Activated T-helper 1 cell treated with anti-CD3 and anti-CD28 coated beads, Interleukin-12 subunit alpha, Interleukin-12 subunit beta, Interleukin-2, Interleukin-4 antibody, amounts not matched to agents 30 ng/mL and 10 ng/mL and 1 ng/mL, durations not matched to agents 14 hours and 24 hours and 36 hours (primary cell): ENCODE results near the gene ZNF800. TPM values are rescaled to one million over a fixed set of nuclear protein-coding genes. Genes with fewer than 3 reads are reported as not detected.
"Not testable (repeated sequence)": the region's sequence is repeated elsewhere in the genome, so short reads cannot be mapped to it uniquely, and the experiment has no call there.

ENCODE experiments used
- DNase-seq: peaks from one replicate; pipeline ENCODE4 v3.0.0; 2021; ENCODE audit warnings: low spot score
- H3K27ac Mint-ChIP-seq: one replicate; pipeline ENCODE4 v1.8.0; 2021; ENCODE audit warnings: mild to moderate bottlenecking, mixed read lengths
- H3K27me3 Mint-ChIP-seq: one replicate; pipeline ENCODE4 v1.8.0; 2022; ENCODE audit warnings: mild to moderate bottlenecking, moderate library complexity, mixed read lengths; ENCODE audit not compliant: insufficient read depth
- H3K36me3 Mint-ChIP-seq: one replicate; pipeline ENCODE4 v1.8.0; 2021; ENCODE audit warnings: low read depth, mixed read lengths
- H3K4me1 Mint-ChIP-seq: one replicate; pipeline ENCODE4 v1.8.0; 2021; ENCODE audit warnings: low read depth, mixed read lengths
- H3K4me3 Mint-ChIP-seq: one replicate; pipeline ENCODE4 v1.8.0; 2021; ENCODE audit warnings: mild to moderate bottlenecking, moderate library complexity, mixed read lengths
- H3K9me3 Mint-ChIP-seq: one replicate; pipeline ENCODE4 v1.8.0; 2021; ENCODE audit warnings: mixed read lengths
- intact Hi-C: fragments of 100-400 bp; cut with micrococcal nuclease; formaldehyde crosslinking; loops from one replicate; pipeline ENCODE4 v1.15.1; 2024
- total RNA-seq: library from RNA; stranded (reverse); gene quantifications from 2 replicates; pipeline ENCODE4 v1.2.3, GENCODE V29; 2022

Gene ZNF800, protein sequence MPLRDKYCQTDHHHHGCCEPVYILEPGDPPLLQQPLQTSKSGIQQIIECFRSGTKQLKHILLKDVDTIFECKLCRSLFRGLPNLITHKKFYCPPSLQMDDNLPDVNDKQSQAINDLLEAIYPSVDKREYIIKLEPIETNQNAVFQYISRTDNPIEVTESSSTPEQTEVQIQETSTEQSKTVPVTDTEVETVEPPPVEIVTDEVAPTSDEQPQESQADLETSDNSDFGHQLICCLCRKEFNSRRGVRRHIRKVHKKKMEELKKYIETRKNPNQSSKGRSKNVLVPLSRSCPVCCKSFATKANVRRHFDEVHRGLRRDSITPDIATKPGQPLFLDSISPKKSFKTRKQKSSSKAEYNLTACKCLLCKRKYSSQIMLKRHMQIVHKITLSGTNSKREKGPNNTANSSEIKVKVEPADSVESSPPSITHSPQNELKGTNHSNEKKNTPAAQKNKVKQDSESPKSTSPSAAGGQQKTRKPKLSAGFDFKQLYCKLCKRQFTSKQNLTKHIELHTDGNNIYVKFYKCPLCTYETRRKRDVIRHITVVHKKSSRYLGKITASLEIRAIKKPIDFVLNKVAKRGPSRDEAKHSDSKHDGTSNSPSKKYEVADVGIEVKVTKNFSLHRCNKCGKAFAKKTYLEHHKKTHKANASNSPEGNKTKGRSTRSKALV
- total RNA-seq, result 39.1 and 44.2 TPM in 2 replicates

DNA sequence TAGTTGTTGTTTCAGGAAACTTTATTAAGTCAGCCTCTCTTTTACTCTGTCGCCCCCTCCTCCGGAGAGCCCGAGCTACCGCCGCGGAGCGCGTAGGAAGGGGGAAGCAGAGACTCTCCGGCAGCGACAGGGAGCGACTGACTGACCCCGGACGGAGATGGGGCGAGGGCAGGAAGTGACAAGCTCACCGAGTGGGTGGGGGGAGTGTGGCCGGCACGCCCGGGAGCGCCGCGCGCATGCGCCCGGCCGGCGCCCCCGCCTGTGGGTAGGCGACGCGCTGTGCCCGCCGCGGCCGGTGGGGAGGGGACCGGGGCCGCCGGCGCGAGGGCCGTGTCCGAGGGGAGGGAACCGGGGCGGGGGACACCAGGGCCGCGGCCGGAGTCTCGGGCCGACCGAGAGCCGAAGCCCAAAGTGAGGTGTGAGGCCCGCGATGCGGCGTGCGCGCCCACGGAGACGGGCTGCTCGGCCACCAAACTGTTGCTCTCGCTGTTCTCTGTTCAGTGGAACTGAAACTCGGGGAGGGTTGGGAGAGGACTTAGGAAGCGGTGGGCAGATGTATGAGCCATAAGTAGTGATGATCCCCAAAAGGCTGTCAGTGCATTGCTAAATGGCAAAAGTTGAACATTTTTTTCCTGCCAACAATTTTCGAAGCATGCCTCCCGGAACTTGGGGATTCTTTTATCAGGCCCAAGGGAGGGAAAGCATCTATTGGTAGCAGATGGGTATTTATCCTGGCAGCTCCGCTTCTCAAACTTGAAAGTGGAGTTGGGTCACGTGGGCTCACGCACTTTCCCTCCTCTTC is at the start of gene ZNF800:
TSS of gene ZNF800 (minus strand) at position 143 of the 802 bp plus-strand sequence. CDS start 1,151 bp downstream, outside the sequence.
- Mint-ChIP-seq H3K27me3 (peaks cover 6% of the 10 kb centered on the region), H3K36me3 (peaks cover 33% of the 10 kb centered on the region), H3K9me3 (no peaks in the 10 kb centered on the region), H3K4me1 (peaks cover 60% of the 10 kb centered on the region), H3K27ac (peak within 1 kb of the TSS; percentile 97), H3K4me3 (peak within 1 kb of the TSS; percentile 95)
- intact Hi-C loops, result loop anchor here (1.0 to 5.0 kb wide), 10 partner anchors 12 to 1065 kb away; partner anchors contain the start of genes ARF5, GRM8, HILPDA and IMPDH1
- peak; percentile 86 for DNase-seq

- intact Hi-C loops, result no loop called here
- Mint-ChIP-seq H3K36me3 (no peaks in the 10 kb centered on the region), H3K9me3 (no peaks in the 10 kb centered on the region), H3K27ac (no peak overlapping the region), H3K27me3 (peaks cover 35% of the 10 kb centered on the region), H3K4me1 (no peaks in the 10 kb centered on the region), H3K4me3 (no peak overlapping the region)
- no peak for DNase-seq
Measured at GRCh38 chr7:127440206-127440605, 47.7 kb upstream of the ZNF800 start.

DNA sequence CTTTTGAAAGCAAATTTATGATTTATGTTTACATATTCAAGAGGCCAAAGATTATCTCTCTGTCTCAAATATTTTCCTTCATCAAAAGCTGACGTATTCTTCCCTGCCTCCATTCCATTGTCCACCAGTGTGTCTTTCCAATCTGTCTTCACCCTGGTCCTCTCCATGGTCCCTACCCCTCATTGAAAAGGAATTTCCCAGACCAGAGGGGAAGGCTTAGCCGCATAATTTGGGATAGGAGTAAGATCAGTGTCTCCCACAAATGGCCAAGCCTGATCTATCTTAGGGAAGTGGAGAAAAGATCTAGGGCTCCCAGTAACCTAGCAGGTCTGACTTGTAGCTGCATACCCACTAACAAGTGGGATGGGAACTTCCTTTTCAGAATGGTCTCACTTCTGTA is 46.3 kb upstream of the ZNF800 start:
- intact Hi-C loops, result no loop called here
- no peak overlapping the region for H3K4me3 Mint-ChIP-seq
- peaks cover 29% of the 10 kb centered on the region for H3K27me3 Mint-ChIP-seq
- no peaks in the 10 kb centered on the region for H3K9me3 Mint-ChIP-seq
- H3K27ac Mint-ChIP-seq, result no peak overlapping the region
- no peaks in the 10 kb centered on the region for H3K4me1 Mint-ChIP-seq
- no peaks in the 10 kb centered on the region for H3K36me3 Mint-ChIP-seq
- DNase-seq, result no peak

DNA sequence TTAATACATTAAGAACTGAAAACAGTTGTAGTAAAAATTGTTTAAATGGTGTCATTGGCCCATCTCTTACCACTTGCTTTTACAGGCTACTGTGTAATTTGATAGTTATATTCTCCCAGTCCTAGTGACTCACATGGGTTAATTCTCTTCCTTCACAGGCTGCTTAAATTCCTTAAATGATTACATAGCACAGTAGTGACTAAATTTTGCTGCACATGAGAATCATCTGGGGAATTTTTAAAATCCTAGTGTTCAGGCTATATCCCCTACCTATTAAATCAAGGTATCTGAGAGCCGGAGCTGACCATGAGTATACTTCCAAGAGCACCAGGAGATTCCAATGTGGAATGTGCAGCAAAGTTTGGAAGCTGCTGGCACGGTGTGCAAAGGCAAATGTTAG is 45.3 kb upstream of the ZNF800 start:
- Mint-ChIP-seq H3K27ac (no peak overlapping the region), H3K4me1 (no peaks in the 10 kb centered on the region), H3K27me3 (peaks cover 26% of the 10 kb centered on the region), H3K36me3 (no peaks in the 10 kb centered on the region), H3K4me3 (no peak overlapping the region), H3K9me3 (no peaks in the 10 kb centered on the region)
- no peak for DNase-seq
- intact Hi-C loops, result no loop called here

DNA sequence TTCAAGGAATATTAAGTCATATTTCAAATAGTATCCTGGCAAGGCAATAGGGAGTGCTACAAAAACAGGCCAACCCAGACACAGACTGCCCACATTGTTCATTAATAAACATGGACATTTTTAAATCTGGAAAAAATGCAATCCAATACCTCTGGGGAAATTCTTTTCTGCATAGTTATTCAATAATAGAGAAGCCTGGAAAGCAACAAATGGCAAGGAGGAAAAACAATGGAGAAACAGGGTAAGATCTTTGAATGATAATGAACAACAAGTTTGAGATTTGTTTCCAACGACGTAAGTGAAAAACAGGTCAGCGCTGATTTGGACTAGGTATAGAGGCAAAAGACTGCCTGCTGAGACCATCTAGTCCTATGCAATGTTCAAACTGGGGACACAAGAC is 44.7 kb upstream of the ZNF800 start:
- intact Hi-C loops, result no loop called here
- Mint-ChIP-seq H3K36me3 (no peaks in the 10 kb centered on the region), H3K4me1 (no peaks in the 10 kb centered on the region), H3K4me3 (no peak overlapping the region), H3K27me3 (peaks cover 24% of the 10 kb centered on the region), H3K9me3 (no peaks in the 10 kb centered on the region), H3K27ac (no peak overlapping the region)
- no peak for DNase-seq

DNA sequence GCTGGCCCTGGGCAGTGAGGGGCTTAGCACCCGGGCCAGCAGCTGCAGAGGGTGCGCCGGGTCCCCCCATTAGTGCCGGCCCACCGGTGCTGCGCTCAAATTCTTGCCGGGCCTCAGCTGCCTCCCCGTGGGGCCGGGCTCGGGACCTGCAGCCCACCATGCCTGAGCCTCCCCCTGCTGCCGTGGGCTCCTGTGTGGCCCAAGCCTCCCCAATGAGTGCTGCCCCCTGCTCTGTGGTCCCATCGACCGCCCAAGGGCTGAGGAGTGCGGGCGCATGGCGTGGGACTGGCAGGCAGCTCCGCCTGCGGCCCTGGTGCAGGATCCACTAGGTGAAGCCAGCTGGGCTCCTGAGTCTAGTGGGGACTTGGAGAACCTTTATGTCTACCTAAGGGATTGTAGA is 36.8 kb upstream of the ZNF800 start:
- H3K4me3 Mint-ChIP-seq, H3K9me3 Mint-ChIP-seq, H3K27ac Mint-ChIP-seq, intact Hi-C loops, H3K36me3 Mint-ChIP-seq, H3K4me1 Mint-ChIP-seq, DNase-seq: not testable (repeated sequence)
- peaks cover 14% of the 10 kb centered on the region for H3K27me3 Mint-ChIP-seq

GRCh38 chr7:127419196-127419595 is 26.7 kb upstream of the ZNF800 start:
- peaks cover 39% of the 10 kb centered on the region for H3K4me1 Mint-ChIP-seq
- H3K27me3 Mint-ChIP-seq, result peaks cover 8% of the 10 kb centered on the region
- intact Hi-C loops, result loop anchor here (10.0 kb wide), 1 partner anchor 436 kb away; no protein-coding TSS in a partner anchor
- peaks cover 5% of the 10 kb centered on the region for H3K9me3 Mint-ChIP-seq
- no peak overlapping the region for H3K27ac Mint-ChIP-seq
- H3K4me3 Mint-ChIP-seq, result no peak overlapping the region
- H3K36me3 Mint-ChIP-seq, result peaks cover 4% of the 10 kb centered on the region
- no peak for DNase-seq

- Mint-ChIP-seq H3K4me3 (no peak overlapping the region), H3K27ac (no peak overlapping the region), H3K9me3 (peaks cover 5% of the 10 kb centered on the region), H3K27me3 (peaks cover 6% of the 10 kb centered on the region), H3K36me3 (peaks cover 4% of the 10 kb centered on the region), H3K4me1 (peaks cover 46% of the 10 kb centered on the region)
- intact Hi-C loops, result loop anchor here (10.0 kb wide), 1 partner anchor 436 kb away; no protein-coding TSS in a partner anchor
- DNase-seq, result no peak
Measured at GRCh38 chr7:127418459-127418858, 26.0 kb upstream of the ZNF800 start.

DNA sequence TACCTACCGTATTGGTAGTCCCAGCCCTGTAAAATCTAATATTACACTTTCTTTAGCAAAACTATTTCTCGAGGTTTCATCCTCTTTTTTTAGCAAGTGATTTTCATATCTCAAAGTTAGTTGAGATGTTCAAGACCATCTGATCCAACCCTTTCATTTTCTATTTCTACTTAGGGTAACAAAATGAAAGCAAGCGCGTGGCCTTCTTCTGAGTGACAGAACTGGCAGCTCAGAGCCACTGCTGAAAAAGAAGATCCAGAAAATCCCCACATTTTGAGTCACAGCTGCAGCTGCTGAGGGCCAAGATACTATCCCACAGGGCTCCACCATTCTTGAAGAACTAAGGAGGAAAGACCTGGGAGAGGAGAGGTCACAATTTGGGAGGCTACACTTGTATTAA is 24.8 kb upstream of the ZNF800 start:
- Mint-ChIP-seq H3K27ac (no peak overlapping the region), H3K4me3 (no peak overlapping the region), H3K36me3 (peaks cover 4% of the 10 kb centered on the region), H3K4me1 (peaks cover 54% of the 10 kb centered on the region), H3K27me3 (peaks cover 8% of the 10 kb centered on the region), H3K9me3 (peaks cover 5% of the 10 kb centered on the region)
- DNase-seq, result no peak
- intact Hi-C loops, result loop anchor here (1.0 to 10.0 kb wide), 2 partner anchors 30 to 437 kb away; no protein-coding TSS in a partner anchor

DNA sequence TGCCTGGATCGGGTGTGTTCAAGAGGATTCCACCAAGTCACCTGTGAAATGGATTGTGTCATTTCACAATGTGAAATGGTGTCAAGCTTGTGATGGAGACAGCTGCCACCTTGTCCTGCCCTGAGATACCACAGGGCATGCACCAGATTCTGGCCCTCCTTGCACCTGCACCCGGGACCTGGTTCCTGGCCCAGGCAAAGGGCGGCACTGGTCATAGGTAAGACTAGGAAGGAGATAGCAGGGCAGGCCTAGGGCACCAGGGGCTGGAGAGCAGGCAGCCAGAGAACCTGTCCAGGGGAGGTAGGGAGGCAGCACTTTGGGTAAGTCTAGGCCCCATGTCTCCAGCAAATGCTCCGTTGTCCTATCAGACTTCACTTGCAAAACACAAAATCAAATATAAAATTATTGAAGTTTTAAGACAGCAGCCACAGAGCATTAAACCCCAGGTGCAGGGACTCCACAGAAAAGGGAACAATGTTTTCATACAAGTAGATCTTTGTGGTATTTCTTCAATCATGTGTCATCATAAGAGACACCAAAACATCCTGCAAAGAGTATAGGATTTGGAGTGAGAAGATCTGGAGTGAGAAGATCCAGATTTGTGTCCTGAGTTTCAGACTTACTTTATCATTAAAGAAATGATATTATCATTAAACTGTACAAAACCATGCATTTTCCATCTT is 22.7 kb upstream of the ZNF800 start:
- Mint-ChIP-seq H3K4me3 (no peak overlapping the region), H3K4me1 (peaks cover 54% of the 10 kb centered on the region), H3K27me3 (peaks cover 17% of the 10 kb centered on the region), H3K9me3 (peaks cover 5% of the 10 kb centered on the region), H3K36me3 (peaks cover 8% of the 10 kb centered on the region), H3K27ac (no peak overlapping the region)
- intact Hi-C loops, result loop anchor here (2.0 to 10.0 kb wide), 2 partner anchors 68 to 440 kb away; no protein-coding TSS in a partner anchor
- DNase-seq, result no peak

DNA sequence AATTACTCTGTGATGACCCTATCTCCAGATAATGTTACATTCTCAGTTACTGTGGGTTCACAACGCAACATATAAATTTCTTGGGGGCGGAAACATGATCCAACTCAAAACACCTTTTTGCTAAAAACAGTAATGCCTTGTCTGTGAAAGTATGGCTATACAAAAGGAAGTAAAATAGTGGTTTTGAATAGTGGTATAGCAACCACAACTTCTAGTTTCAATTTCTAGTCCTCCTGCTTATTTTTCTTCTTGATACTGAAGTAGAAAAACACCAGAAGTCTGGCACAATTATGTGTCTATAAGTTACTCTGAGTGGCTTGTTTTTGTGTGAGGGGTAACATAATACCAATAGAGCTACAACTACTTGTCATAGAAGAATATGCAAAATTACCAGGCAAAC is 21.5 kb upstream of the ZNF800 start:
- Mint-ChIP-seq H3K27ac (peak overlapping the region; percentile 66), H3K4me3 (peak overlapping the region; percentile 62), H3K27me3 (peaks cover 20% of the 10 kb centered on the region), H3K36me3 (peaks cover 8% of the 10 kb centered on the region), H3K4me1 (peaks cover 54% of the 10 kb centered on the region), H3K9me3 (peaks cover 5% of the 10 kb centered on the region)
- intact Hi-C loops, result loop anchor here (1.0 to 10.0 kb wide), 5 partner anchors 10 to 441 kb away; no protein-coding TSS in a partner anchor
- no peak for DNase-seq

DNA sequence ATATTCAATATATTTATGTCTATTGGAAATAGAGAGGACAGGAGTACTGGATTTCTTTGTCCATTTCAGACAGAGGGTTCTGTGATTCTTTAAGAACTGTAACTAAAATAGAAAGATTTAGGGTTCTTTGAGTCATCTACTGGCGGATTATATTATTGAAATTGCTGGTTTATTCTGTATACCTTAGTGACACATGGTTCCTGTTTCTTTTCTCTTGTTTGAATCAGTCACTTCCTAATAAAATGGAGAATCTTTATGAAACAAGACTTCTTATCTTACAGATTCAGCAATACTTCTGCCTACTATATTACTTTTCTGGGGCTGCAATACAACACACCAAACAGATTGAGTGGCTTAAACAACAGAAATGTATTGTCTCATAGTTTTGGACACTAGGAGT is 20.8 kb upstream of the ZNF800 start:
- H3K36me3 Mint-ChIP-seq, result peaks cover 5% of the 10 kb centered on the region
- H3K27me3 Mint-ChIP-seq, result peaks cover 20% of the 10 kb centered on the region
- H3K4me3 Mint-ChIP-seq, result no peak overlapping the region
- peaks cover under 1% of the 10 kb centered on the region for H3K9me3 Mint-ChIP-seq
- DNase-seq, result no peak
- intact Hi-C loops, result loop anchor here (1.0 to 10.0 kb wide), 3 partner anchors 9 to 441 kb away; no protein-coding TSS in a partner anchor
- no peak overlapping the region for H3K27ac Mint-ChIP-seq
- peaks cover 49% of the 10 kb centered on the region for H3K4me1 Mint-ChIP-seq
